Activated T-cell treated with anti-CD3 and anti-CD28 coated beads, Interleukin-2, amount 50 U/mL, for 4 hours (primary cell): ENCODE measurements around the gene VEGFA. TPM values are rescaled to one million over a fixed set of nuclear protein-coding genes. Genes with fewer than 3 reads are reported as not detected.

ENCODE experiments used
- ATAC-seq, 2 donors: fragments of 200-7000 bp; cut with Tn5 transposase; one replicate each; pipeline ENCODE4 v1.10.0; 2021
- DNase-seq: peaks from one replicate; pipeline ENCODE4 v3.0.0-alpha.2; 2020
- H3K27me3 Mint-ChIP-seq: one replicate; pipeline ENCODE4 v1.8.0; 2021; ENCODE audit warnings: low read depth, mixed read lengths
- H3K36me3 Mint-ChIP-seq: one replicate; pipeline ENCODE4 v1.8.0; 2022; ENCODE audit warnings: mixed read lengths; ENCODE audit not compliant: insufficient read depth
- H3K4me1 Mint-ChIP-seq: one replicate; pipeline ENCODE4 v1.8.0; 2021; ENCODE audit warnings: low read depth, mixed read lengths
- H3K4me3 Mint-ChIP-seq: one replicate; pipeline ENCODE4 v1.8.0; 2021; ENCODE audit warnings: mild to moderate bottlenecking, moderate library complexity, mixed read lengths
- H3K9me3 Mint-ChIP-seq: one replicate; pipeline ENCODE4 v1.8.0; 2021; ENCODE audit warnings: mixed read lengths
- total RNA-seq, 3 donors: library from RNA; stranded (reverse); gene quantifications; one replicate each; pipeline ENCODE4 v1.2.1, GENCODE V29; 2021

Gene VEGFA
- total RNA-seq, 3 donors from 2014 or later = 28.9 to 44.6 (median 31.8) TPM

DNA sequence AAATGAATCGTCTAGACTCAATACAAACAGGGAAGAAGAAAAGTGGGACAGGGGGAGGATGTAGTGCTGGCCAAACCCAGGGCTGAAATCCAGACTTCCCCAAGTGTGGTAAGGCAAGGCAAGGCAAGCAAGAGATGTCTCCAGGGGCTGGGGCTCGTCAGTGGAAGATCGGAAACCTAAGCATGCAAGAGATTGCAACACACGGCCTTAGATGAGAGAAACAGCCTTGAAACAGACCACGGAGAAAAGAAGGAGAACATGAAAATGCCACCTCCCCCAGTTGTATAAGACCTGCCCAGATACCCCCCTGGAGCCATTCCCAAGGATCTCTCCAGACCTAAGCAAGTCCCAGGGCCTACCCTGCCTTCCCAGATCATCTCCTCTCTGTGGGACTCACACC, 20.0 kb downstream of the VEGFA start:
- H3K27me3 Mint-ChIP-seq = no peaks in the 10 kb centered on the region
- no peaks in the 10 kb centered on the region for H3K9me3 Mint-ChIP-seq
- no peaks in the 10 kb centered on the region for H3K4me1 Mint-ChIP-seq
- ATAC-seq (no peak), DNase-seq (no peak)
- peaks cover 7% of the 10 kb centered on the region for H3K36me3 Mint-ChIP-seq
- no peak overlapping the region for H3K4me3 Mint-ChIP-seq

DNA sequence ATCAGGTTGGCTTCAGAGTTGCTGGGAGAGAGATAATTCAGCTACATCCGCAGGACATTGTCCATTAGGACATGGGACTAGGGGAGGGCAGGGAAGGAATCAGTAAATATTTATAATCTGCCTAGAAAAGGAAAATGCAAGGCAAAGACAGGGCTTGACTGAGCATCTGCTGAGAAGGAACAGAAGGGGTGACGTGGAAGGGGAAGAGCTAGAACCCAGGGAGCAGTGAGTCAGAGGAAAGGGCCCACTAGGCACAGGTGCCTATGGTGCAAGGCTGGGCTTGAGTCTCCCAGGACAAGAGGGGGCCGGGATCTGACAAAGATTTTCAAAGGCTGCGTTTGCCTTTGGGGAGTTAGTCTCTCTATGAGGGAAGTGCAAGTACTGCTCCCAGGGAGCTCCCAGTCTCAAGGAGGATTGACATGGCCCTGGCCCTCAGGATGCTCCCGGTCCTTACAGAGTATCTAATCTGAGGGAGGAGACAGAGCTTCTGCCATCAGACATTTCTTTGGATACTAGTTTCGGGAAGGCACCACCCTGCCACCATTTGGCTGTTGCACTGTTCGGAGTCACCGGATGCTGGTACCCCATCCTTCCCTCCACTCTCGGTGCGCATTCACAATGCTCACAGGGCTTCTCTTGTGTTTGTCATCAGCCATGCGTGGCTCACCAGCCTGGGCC, 21.9 kb downstream of the VEGFA start:
- Mint-ChIP-seq H3K27me3 (peaks cover 7% of the 10 kb centered on the region), H3K36me3 (no peaks in the 10 kb centered on the region), H3K9me3 (no peaks in the 10 kb centered on the region), H3K4me1 (no peaks in the 10 kb centered on the region), H3K4me3 (no peak overlapping the region)
- ATAC-seq (no peak), DNase-seq (no peak)

DNA sequence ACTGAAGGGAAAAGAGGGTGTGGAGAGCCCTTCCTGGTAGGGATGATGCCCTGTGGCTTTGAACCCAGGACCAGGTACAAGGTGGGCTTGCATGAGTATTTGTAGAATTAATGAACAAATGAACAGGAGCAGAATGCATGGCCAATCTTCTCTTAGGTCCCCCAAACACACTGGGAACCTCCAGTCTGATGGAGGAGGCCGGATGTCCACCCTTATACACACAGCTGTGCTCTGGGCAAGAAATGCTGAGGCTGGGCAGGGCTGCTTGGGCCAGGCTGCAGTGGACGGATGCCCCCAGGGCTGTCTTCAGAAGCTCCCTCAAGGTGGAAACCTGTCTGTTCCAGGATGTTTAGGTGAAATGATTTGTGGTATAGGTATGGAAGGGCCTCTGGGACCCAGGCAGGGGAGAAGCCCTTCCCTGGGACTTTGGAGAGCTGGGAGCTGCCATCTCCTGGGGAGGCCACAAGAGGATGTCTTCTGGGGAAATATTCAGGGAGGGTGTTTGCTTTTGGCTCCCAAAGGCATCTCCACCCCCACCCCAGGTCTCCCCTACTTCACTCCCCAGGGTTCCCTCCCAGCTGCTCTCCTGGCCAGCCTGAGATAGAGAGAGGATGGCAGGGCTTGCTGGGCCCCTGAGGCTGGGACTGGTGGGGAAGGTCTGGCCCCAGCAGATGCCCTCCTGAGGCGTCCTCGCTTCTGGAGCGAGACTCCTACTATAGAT, 23.3 kb downstream of the VEGFA start:
- H3K4me1 Mint-ChIP-seq = no peaks in the 10 kb centered on the region
- no peak for DNase-seq
- H3K36me3 Mint-ChIP-seq = no peaks in the 10 kb centered on the region
- H3K9me3 Mint-ChIP-seq = no peaks in the 10 kb centered on the region
- peaks cover 7% of the 10 kb centered on the region for H3K27me3 Mint-ChIP-seq
- ATAC-seq = no peak
- no peak overlapping the region for H3K4me3 Mint-ChIP-seq

DNA sequence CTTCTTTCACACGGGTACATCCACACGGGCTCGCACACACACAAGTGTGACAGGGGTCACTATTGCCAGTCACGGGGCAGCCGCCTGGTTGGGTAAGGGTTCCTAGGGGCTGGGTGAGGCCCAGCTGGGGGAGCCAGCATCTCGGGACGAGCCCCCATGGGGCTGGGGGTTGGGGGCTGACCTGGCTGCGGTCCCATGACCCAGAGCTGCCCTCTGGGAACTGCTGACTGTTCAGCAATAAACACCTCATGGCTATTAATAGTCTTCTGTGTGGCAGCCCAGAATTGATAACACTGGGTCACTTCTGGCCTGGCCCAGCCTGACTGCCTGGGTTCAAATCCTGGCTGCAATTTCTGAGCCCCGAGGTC, 23.8 kb downstream of the VEGFA start:
- DNase-seq = no peak
- H3K9me3 Mint-ChIP-seq = no peaks in the 10 kb centered on the region
- H3K4me1 Mint-ChIP-seq = no peaks in the 10 kb centered on the region
- H3K4me3 Mint-ChIP-seq = no peak overlapping the region
- ATAC-seq = no peak
- H3K27me3 Mint-ChIP-seq = peaks cover 7% of the 10 kb centered on the region
- no peaks in the 10 kb centered on the region for H3K36me3 Mint-ChIP-seq

GRCh38 chr6:43795421-43795820, 25.4 kb downstream of the VEGFA start:
- Mint-ChIP-seq H3K27me3 (peaks cover 7% of the 10 kb centered on the region), H3K4me3 (no peak overlapping the region), H3K4me1 (peaks cover 5% of the 10 kb centered on the region), H3K36me3 (no peaks in the 10 kb centered on the region), H3K9me3 (no peaks in the 10 kb centered on the region)
- DNase-seq = no peak
- ATAC-seq = no peak

DNA sequence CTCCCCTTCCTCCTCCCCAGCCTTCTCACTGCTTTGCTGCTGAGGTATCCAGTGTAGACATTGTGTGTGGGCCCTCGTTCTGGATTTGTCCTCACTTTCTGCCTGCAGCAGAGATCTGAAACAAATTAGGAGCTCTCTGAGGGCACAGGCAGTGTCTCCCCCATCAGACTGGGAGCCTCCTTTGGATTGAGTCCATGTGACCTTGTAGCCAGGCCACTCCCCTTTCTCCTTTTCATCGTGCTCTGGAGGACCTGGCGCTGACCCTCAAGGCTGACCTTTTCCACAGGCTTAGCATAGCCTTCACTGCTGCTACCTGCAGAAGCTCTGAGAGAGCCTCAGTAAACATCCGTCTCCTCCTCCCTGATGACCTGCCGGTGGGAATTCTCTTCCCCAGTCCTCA, 26.2 kb downstream of the VEGFA start:
- DNase-seq = no peak
- no peaks in the 10 kb centered on the region for H3K36me3 Mint-ChIP-seq
- H3K4me3 Mint-ChIP-seq = no peak overlapping the region
- peaks cover 7% of the 10 kb centered on the region for H3K27me3 Mint-ChIP-seq
- no peak for ATAC-seq
- peaks cover 7% of the 10 kb centered on the region for H3K4me1 Mint-ChIP-seq
- no peaks in the 10 kb centered on the region for H3K9me3 Mint-ChIP-seq

- H3K9me3 Mint-ChIP-seq = no peaks in the 10 kb centered on the region
- DNase-seq (no peak), ATAC-seq (no peak)
- H3K4me1 Mint-ChIP-seq = peaks cover 7% of the 10 kb centered on the region
- H3K36me3 Mint-ChIP-seq = no peaks in the 10 kb centered on the region
- H3K27me3 Mint-ChIP-seq = peaks cover 7% of the 10 kb centered on the region
- no peak overlapping the region for H3K4me3 Mint-ChIP-seq
Observed at GRCh38 chr6:43796903-43797890, 27.2 kb downstream of the VEGFA start.

DNA sequence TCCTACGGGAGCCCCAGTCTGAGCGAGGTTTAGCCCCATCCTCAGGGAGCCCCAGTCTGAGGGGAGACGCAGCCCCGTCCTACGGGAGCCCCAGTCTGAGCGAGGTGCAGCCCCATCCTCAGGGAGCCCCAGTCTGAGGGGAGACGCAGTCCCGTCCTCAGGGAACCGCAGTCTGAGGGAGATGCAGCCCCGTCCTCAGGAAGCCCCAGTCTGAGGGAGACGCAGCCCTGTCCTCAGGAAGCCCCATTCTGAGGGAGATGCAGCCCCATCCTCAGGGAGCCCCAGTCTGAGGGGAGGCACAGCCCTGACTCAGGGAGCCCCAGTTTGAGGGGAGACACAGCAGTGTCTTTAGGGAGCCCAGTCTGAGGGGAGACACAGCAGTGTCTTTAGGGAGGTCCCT, 27.9 kb downstream of the VEGFA start:
- Mint-ChIP-seq H3K36me3 (no peaks in the 10 kb centered on the region), H3K4me1 (peaks cover 7% of the 10 kb centered on the region), H3K27me3 (peaks cover 7% of the 10 kb centered on the region), H3K9me3 (no peaks in the 10 kb centered on the region), H3K4me3 (no peak overlapping the region)
- DNase-seq = no peak
- ATAC-seq = no peak

- no peak overlapping the region for H3K4me3 Mint-ChIP-seq
- H3K4me1 Mint-ChIP-seq = peaks cover 7% of the 10 kb centered on the region
- DNase-seq (no peak), ATAC-seq (peak in 1 of 2 donors; percentile 20)
- peaks cover 7% of the 10 kb centered on the region for H3K27me3 Mint-ChIP-seq
- H3K9me3 Mint-ChIP-seq = no peaks in the 10 kb centered on the region
- H3K36me3 Mint-ChIP-seq = no peaks in the 10 kb centered on the region
Observed at GRCh38 chr6:43798688-43799444, 28.9 kb downstream of the VEGFA start.

- no peak overlapping the region for H3K4me3 Mint-ChIP-seq
- peaks cover 7% of the 10 kb centered on the region for H3K4me1 Mint-ChIP-seq
- peaks cover 7% of the 10 kb centered on the region for H3K27me3 Mint-ChIP-seq
- DNase-seq (no peak), ATAC-seq (no peak)
- H3K36me3 Mint-ChIP-seq = no peaks in the 10 kb centered on the region
- H3K9me3 Mint-ChIP-seq = no peaks in the 10 kb centered on the region
Observed at GRCh38 chr6:43799551-43800297, 29.7 kb downstream of the VEGFA start.

- Mint-ChIP-seq H3K9me3 (no peaks in the 10 kb centered on the region), H3K36me3 (no peaks in the 10 kb centered on the region), H3K4me3 (no peak overlapping the region), H3K27me3 (peaks cover 7% of the 10 kb centered on the region), H3K4me1 (peaks cover 7% of the 10 kb centered on the region)
- no peak for ATAC-seq
- DNase-seq = no peak
Observed at GRCh38 chr6:43800298-43800623, 30.2 kb downstream of the VEGFA start.

GRCh38 chr6:43800746-43801494, 30.9 kb downstream of the VEGFA start:
- Mint-ChIP-seq H3K4me3 (no peak overlapping the region), H3K27me3 (peaks cover 5% of the 10 kb centered on the region), H3K36me3 (no peaks in the 10 kb centered on the region), H3K9me3 (no peaks in the 10 kb centered on the region), H3K4me1 (peaks cover 7% of the 10 kb centered on the region)
- ATAC-seq (no peak), DNase-seq (no peak)
